Measurements from ENCODE around the gene NELL2. TPM values are rescaled to one million over a fixed set of nuclear protein-coding genes. Genes with fewer than 3 reads are reported as not detected.

The NELL2 gene
- total RNA-seq, 1 donor from 2014 or later = 0.55 TPM

DNA sequence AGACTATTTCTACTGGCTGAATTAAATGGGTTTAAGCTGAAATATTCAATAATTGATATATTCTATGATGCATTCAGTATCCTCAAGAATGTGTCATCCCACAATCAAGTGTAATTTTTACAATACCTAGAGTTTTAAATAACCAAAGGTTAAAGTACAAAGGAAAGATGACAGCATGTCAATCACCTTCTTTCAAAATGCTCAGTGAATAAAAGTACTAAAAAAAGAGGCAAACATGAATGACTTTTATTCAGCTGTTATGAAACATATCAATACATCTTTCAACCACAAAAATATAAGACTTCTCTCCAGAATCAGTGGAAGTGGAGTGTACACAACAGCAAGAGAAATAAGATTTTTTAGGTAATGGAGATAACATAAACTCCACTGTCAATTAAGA lies 72.0 kb downstream of the NELL2 start:
- Histone ChIP-seq H3K4me1 (no peaks in the 10 kb centered on the region), H3K27me3 (ENCODE audit: low read depth) (no peaks in the 10 kb centered on the region), H3K9me3 (replicated peaks) (no peaks in the 10 kb centered on the region), H3K27ac (replicated peaks) (no peak overlapping the region), H3K4me3 (no peak overlapping the region), H3K36me3 (no peaks in the 10 kb centered on the region)
- no peak for DNase-seq
- no peak for TF ChIP-seq CTCF (IDR thresholded peaks at IDR 0.05; ENCODE audit: borderline replicate concordance)
- intact Hi-C loops (cut with micrococcal nuclease) = no loop called here

DNA sequence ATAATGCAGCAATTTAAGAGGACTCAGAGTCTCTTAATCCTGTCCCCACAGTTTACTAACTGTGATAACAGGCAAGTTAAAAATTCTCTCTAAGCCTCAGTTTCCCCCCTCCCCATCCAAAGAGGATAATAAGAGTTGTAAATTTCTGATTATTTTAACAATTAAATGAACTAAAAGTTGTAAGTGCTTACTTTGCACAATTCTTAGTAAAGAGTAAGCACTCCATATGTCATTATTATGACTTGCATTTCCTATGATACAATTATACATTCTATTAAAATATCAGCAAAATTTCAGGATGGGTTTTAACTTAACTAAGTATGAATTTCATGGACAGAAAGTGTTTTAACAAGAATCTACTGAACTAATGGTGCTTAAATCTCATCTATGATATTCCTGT lies 80.1 kb downstream of the NELL2 start:
- no peak for TF ChIP-seq CTCF (IDR thresholded peaks at IDR 0.05; ENCODE audit: borderline replicate concordance)
- Histone ChIP-seq H3K27ac (replicated peaks) (no peak overlapping the region), H3K36me3 (no peaks in the 10 kb centered on the region), H3K27me3 (ENCODE audit: low read depth) (no peaks in the 10 kb centered on the region), H3K4me1 (no peaks in the 10 kb centered on the region), H3K4me3 (no peak overlapping the region), H3K9me3 (replicated peaks) (peaks cover 12% of the 10 kb centered on the region)
- intact Hi-C loops (cut with micrococcal nuclease) = no loop called here
- DNase-seq = no peak

DNA sequence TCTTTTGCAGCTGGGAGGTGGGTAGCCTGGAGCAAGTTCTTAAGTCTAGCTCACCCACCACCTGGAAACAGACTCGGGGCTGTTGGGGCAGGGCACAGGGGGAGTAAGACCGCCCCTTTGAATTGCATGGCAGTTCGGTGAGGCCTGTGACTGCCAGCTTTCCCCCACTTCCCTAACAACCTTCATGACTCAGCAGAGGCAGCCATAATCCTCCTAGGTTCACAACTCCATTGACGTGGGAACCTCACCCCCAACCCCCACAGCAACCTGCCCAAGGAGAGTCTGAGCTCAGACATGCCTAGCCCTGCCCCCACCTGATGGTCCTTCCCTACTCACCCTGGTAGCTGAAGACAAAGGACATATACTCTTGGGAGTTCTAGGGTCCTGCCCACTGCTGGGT lies 87.4 kb downstream of the NELL2 start:
- intact Hi-C loops (cut with micrococcal nuclease) = no loop called here
- H3K4me3 ChIP-seq = no peak overlapping the region
- TF ChIP-seq CTCF (IDR thresholded peaks at IDR 0.05; ENCODE audit: borderline replicate concordance) = no peak
- H3K27ac ChIP-seq (replicated peaks) = no peak overlapping the region
- H3K4me1 ChIP-seq = no peaks in the 10 kb centered on the region
- H3K36me3 ChIP-seq = no peaks in the 10 kb centered on the region
- peaks cover 19% of the 10 kb centered on the region for H3K9me3 ChIP-seq (replicated peaks)
- DNase-seq = no peak
- no peaks in the 10 kb centered on the region for H3K27me3 ChIP-seq (ENCODE audit: low read depth)

DNA sequence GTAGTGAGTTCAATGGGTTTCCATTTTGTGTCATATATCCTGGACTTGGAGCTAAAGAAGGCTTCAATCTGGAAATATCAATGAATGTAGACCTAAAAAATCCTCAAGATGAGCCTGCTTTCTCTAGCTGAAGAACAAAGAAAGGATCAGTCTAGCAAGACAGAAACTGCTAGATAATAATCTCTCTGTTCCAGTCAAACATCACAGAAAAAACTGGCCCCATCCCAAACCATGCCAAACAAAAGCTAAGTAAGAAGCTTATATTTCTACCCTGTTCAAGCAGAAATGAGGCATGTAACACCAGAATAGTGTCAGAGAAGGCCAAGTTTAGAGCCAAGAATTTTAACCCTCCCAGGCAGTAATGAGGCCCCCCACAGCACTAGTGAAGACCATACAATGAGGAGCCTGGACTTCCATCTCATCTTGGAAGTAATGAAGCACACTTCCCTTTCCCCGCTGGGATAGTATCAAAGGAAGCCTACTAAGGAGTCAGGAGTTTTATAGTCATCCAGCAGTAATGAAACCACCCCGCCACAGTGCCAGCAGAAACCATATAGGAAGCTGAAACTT lies 95.8 kb downstream of the NELL2 start:
- no peaks in the 10 kb centered on the region for H3K36me3 ChIP-seq
- H3K4me1 ChIP-seq = no peaks in the 10 kb centered on the region
- TF ChIP-seq CTCF (IDR thresholded peaks at IDR 0.05; ENCODE audit: borderline replicate concordance) = no peak
- peaks cover 10% of the 10 kb centered on the region for H3K9me3 ChIP-seq (replicated peaks)
- H3K27ac ChIP-seq (replicated peaks) = no peak overlapping the region
- H3K4me3 ChIP-seq = no peak overlapping the region
- no peak for DNase-seq
- peaks cover 12% of the 10 kb centered on the region for H3K27me3 ChIP-seq (ENCODE audit: low read depth)
- intact Hi-C loops (cut with micrococcal nuclease) = no loop called here

GRCh38 chr12:44779766-44780165 lies 96.3 kb downstream of the NELL2 start:
- TF ChIP-seq CTCF (IDR thresholded peaks at IDR 0.05; ENCODE audit: borderline replicate concordance) = no peak
- Histone ChIP-seq H3K36me3 (no peaks in the 10 kb centered on the region), H3K27ac (replicated peaks) (no peak overlapping the region), H3K27me3 (ENCODE audit: low read depth) (peaks cover 12% of the 10 kb centered on the region), H3K4me3 (no peak overlapping the region), H3K9me3 (replicated peaks) (peaks cover 10% of the 10 kb centered on the region), H3K4me1 (no peaks in the 10 kb centered on the region)
- intact Hi-C loops (cut with micrococcal nuclease) = no loop called here
- no peak for DNase-seq

All from left ventricle myocardium inferior (tissue), 1 donor.